HL-60 (cell line): Measurements from ENCODE around the gene HS3ST3A1.

Experiments
- DNase-seq, 2 experiments: peaks; one replicate each; pipeline ENCODE4 v3.0.0-alpha.2; 2010 to 2020; ENCODE audit warnings: low read depth in 1 of 2, low spot score in 1 of 2
- H3K27ac ChIP-seq: fragments of 250-450 bp; sonication (Bioruptor Pico); replicated peaks from 2 replicates; pipeline ENCODE4 v1.5.1; 2020; ENCODE audit warnings: mild to moderate bottlenecking, moderate library complexity
- H3K27me3 ChIP-seq: fragments of 250-450 bp; sonication (Bioruptor Pico); 2 replicates; pipeline ENCODE4 v1.5.1; 2021; ENCODE audit warnings: mild to moderate bottlenecking, moderate library complexity; ENCODE audit not compliant: insufficient read depth, poor library complexity, severe bottlenecking
- H3K4me3 ChIP-seq: replicated peaks from 2 replicates; pipeline ENCODE4 v1.5.1; 2011; ENCODE audit warnings: mild to moderate bottlenecking, control low read depth, low read length; ENCODE audit not compliant: insufficient read depth
- CTCF ChIP-seq: IDR thresholded peaks from one replicate; pipeline ENCODE4 v1.5.1; 2011; ENCODE audit warnings: low read length, control low read depth, inconsistent platforms; ENCODE audit not compliant: insufficient read depth
- GABPA ChIP-seq: IDR thresholded peaks from 2 replicates; pipeline ENCODE4 v1.6.1; 2012; ENCODE audit warnings: low read depth
- POLR2AphosphoS5 ChIP-seq: IDR thresholded peaks from 2 replicates; pipeline ENCODE4 v1.6.1; 2012; ENCODE audit warnings: low read depth
- REST ChIP-seq: IDR thresholded peaks from 2 replicates; pipeline ENCODE4 v1.6.1; 2012; ENCODE audit warnings: low read depth; ENCODE audit not compliant: insufficient replicate concordance
- SPI1 ChIP-seq: IDR thresholded peaks from 2 replicates; pipeline ENCODE4 v1.6.1; 2012; ENCODE audit warnings: low read depth, mild to moderate bottlenecking, borderline replicate concordance

Gene HS3ST3A1

GRCh38 chr17:13582776-13583547 is 18.8 kb downstream of the HS3ST3A1 start:
- no peaks in the 10 kb centered on the region for H3K27me3 ChIP-seq
- no peak for DNase-seq
- TF ChIP-seq GABPA (no peak), CTCF (no peak), POLR2AphosphoS5 (no peak), SPI1 (no peak), REST (no peak)
- no peak overlapping the region for H3K27ac ChIP-seq
- no peak overlapping the region for H3K4me3 ChIP-seq

GRCh38 chr17:13581925-13582324 is 19.8 kb downstream of the HS3ST3A1 start:
- no peak for DNase-seq
- TF ChIP-seq REST (no peak), GABPA (no peak), SPI1 (no peak), POLR2AphosphoS5 (no peak), CTCF (no peak)
- H3K27ac ChIP-seq: no peak overlapping the region
- H3K4me3 ChIP-seq: no peak overlapping the region
- no peaks in the 10 kb centered on the region for H3K27me3 ChIP-seq

- no peak overlapping the region for H3K27ac ChIP-seq
- no peaks in the 10 kb centered on the region for H3K27me3 ChIP-seq
- no peak for TF ChIP-seq SPI1
- no peak for TF ChIP-seq GABPA
- no peak for TF ChIP-seq CTCF
- H3K4me3 ChIP-seq: no peak overlapping the region
- no peak for DNase-seq
These were observed 20.9 kb downstream of the HS3ST3A1 start for GRCh38 chr17:13580790-13581189.
